GM12891 (cell line): ENCODE data around the gene NRG2.

Experiments
- PAX5 ChIP-seq: IDR thresholded peaks from 2 replicates; pipeline ENCODE4 v1.6.1; 2011; ENCODE audit warnings: low read length, moderate library complexity, mild to moderate bottlenecking; ENCODE audit not compliant: insufficient read depth, severe bottlenecking
- POLR2A ChIP-seq: IDR thresholded peaks from 2 replicates; pipeline ENCODE4 v1.6.1; 2011; ENCODE audit warnings: low read depth, low read length, control low read depth
- POLR2AphosphoS5 ChIP-seq: IDR thresholded peaks from 2 replicates; pipeline ENCODE4 v1.6.1; 2011; ENCODE audit warnings: low read depth, low read length, control low read depth
- POU2F2 ChIP-seq: IDR thresholded peaks from 2 replicates; pipeline ENCODE4 v1.6.1; 2011; ENCODE audit warnings: low read depth, mild to moderate bottlenecking, control low read depth, low read length, moderate library complexity
- SPI1 ChIP-seq: IDR thresholded peaks from 2 replicates; pipeline ENCODE4 v1.6.1; 2011; ENCODE audit warnings: low read depth, low read length, control low read depth
- TAF1 ChIP-seq: IDR thresholded peaks from 2 replicates; pipeline ENCODE4 v1.6.1; 2011; ENCODE audit warnings: low read depth, low read length, control low read depth

DNA sequence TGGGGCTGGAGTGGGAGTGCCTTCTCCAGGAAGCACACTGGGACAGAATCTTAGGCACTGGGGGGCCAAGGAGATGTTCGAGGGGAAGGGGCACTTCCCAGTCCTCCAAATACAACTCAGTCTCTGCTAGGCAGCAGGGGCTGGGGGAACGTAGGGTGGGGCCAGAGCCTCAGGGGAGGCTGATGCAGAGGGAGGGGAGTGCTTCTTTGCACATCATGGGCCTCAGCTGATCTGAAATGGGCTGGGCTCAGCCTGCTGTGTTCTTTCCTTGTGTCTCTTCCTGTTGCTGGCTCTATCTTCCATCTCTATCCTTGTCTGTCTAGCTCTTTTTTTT, 231.9 kb downstream of the NRG2 start:
- TF ChIP-seq POLR2AphosphoS5 (no peak), POLR2A (no peak), TAF1 (no peak), PAX5 (no peak), SPI1 (no peak), POU2F2 (no peak)
